Spleen (tissue), 11 donors: ENCODE data around the gene KCNS1. TPM values are rescaled to one million over a fixed set of nuclear protein-coding genes. Genes with fewer than 3 reads are reported as not detected.

Source experiments
- DNase-seq: peaks from one replicate; pipeline ENCODE4 v3.0.0-alpha.2; 2020
- H3K27ac ChIP-seq, 8 donors: fragments of 200-600 bp; sonication (generic) in 7 of 8; 1 replicate in 4 of 8; 2 replicates in 4 of 8; pipeline versions ENCODE4 v1.5.0 to v1.8.0; 2016 to 2021; ENCODE audit warnings: inconsistent platforms in 4 of 8, mild to moderate bottlenecking in 4 of 8, moderate library complexity in 1 of 8
- H3K27me3 ChIP-seq, 7 donors: fragments of 200-600 bp; sonication (generic) in 6 of 7; replicated peaks in 1 of 7; 1 replicate in 4 of 7; 2 replicates in 3 of 7; pipeline versions ENCODE4 v1.5.0 to v1.8.0; 2016 to 2021; ENCODE audit warnings: inconsistent platforms in 3 of 7, mild to moderate bottlenecking in 1 of 7
- H3K36me3 ChIP-seq, 6 donors: fragments of 200-600 bp; sonication (generic) in 5 of 6; 1 replicate in 4 of 6; 2 replicates in 2 of 6; pipeline versions ENCODE4 v1.5.0 to v1.8.0; 2016 to 2021; ENCODE audit warnings: inconsistent platforms in 2 of 6
- H3K4me1 ChIP-seq, 6 donors: fragments of 200-600 bp; sonication (generic) in 5 of 6; 1 replicate in 3 of 6; 2 replicates in 3 of 6; pipeline versions ENCODE4 v1.5.0 to v1.8.0; 2016 to 2021; ENCODE audit warnings: inconsistent platforms in 3 of 6
- H3K4me3 ChIP-seq, 8 donors: fragments of 200-600 bp; sonication (generic) in 7 of 8; 1 replicate in 4 of 8; 2 replicates in 4 of 8; pipeline versions ENCODE4 v1.5.0 to v1.8.0; 2016 to 2021; ENCODE audit warnings: inconsistent platforms in 4 of 8, mild to moderate bottlenecking in 4 of 8, moderate library complexity in 2 of 8
- H3K9me3 ChIP-seq, 8 donors: fragments of 200-600 bp; sonication (generic) in 7 of 8; 1 replicate in 4 of 8; 2 replicates in 4 of 8; pipeline versions ENCODE4 v1.5.0 to v1.8.0; 2016 to 2021; ENCODE audit warnings: inconsistent platforms in 4 of 8
- CTCF ChIP-seq, 11 experiments: fragments of 200-600 bp in 7 of 11; fragments of 450-650 bp in 4 of 11; sonication (generic) in 4 of 11; IDR thresholded peaks in 8 of 11; conservative IDR thresholded peaks in 3 of 11; 1 replicate in 7 of 11; 2 replicates in 4 of 11; pipeline versions ENCODE4 v1.4.0 to v1.8.0; 2016 to 2021; ENCODE audit warnings: antibody characterized with exemption in 11 of 11, inconsistent platforms in 4 of 11, mild to moderate bottlenecking in 1 of 11
- POLR2A ChIP-seq, 3 donors: fragments of 450-650 bp; IDR thresholded peaks; one replicate each; pipeline ENCODE4 v1.5.1; 2017; ENCODE audit warnings: antibody characterized with exemption in 3 of 3, mild to moderate bottlenecking in 1 of 3
- POLR2AphosphoS5 ChIP-seq, 3 donors: sonication (generic); formaldehyde crosslinking; IDR thresholded peaks; one replicate each; pipeline ENCODE4 v1.5.1; 2017; ENCODE audit warnings: antibody characterized with exemption in 3 of 3
- WGBS, 5 donors: extraction: QIAGEN DNeasy Blood & Tissue Kit in 3 of 5; methylation state at CpG; one replicate each; pipeline versions ENCODE4 v1.1.5 to v1.1.7; 2013 to 2018; 5-methylcytosine and 5-hydroxymethylcytosine counted together
- intact Hi-C: fragments of 100-400 bp; cut with DNase I; formaldehyde crosslinking; loops from one replicate; pipeline ENCODE4 v1.15.0; 2023; ENCODE audit warnings: low total_unique reads
- polyA plus RNA-seq, 3 donors: library from polyadenylated mRNA; stranded (reverse); fragments of 200-250 nt; gene quantifications; one replicate each; pipeline ENCODE4 v1.2.1, GENCODE V29; 2013
- total RNA-seq, 7 donors: library from RNA; depleted of rRNA in 3 of 7; stranded (reverse); fragments of >200 nt in 3 of 7; fragmentation: NEBNext Ultra II Directional in 4 of 7; extraction: Animal tissue kit (Norgen Biotek cat#: 25700) in 4 of 7; gene quantifications; one replicate each; pipeline versions ENCODE4 v1.1.0 to v1.2.1, GENCODE V29; 2016 to 2021
- donor health status: healthy with polysubstance abuse.
- donor health status: DM: no; HTN: no; CAD: no; lungs with moderate emphysema.
- donor health status: DM: no; HTN: no; CAD: no.
- donor health status: Bipolar disorder and iron deficiency.
- donor health status: healthy.
- donor health status: DM: no; HTN: no; CAD: no.
- donor health status: DM: yes; HTN: yes; CAD: no.

The KCNS1 gene
- total and polyA plus RNA-seq, 10 donors: 0.05 to 0.06 TPM; not detected in 8

DNA sequence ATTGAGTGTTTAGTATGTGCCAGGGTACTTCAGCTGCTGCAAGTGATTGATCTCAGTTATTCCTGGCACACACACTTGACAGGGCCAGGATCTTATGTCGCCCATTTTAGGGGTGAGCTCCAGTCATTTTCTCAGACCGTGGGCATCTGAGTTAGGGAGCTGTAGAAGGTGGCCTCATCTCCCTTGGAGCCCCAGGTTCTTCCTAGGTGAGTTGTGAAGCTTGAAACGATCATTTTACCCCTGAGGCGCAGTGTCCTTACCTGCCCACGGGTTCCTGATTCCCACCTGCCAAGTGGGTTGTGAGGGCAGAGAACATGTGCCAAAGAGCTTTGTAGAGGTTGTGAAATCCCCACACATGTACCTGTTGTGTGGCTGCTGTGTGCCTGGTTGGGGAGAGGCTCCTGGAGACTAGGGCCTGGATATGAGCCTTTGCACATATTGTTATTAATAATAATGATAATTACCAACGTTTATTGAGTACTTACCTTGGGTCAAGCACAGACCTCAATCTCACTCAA, 465 bp upstream of the KCNS1 start:
- Histone ChIP-seq H3K4me3 (no peak overlapping the region), H3K9me3 (no peaks in the 10 kb centered on the region), H3K4me1 (peaks cover 10 to 30% (median 19%) of the 10 kb centered on the region in 6 donors), H3K27me3 (peaks cover 4 to 73% (median 48%) of the 10 kb centered on the region in 7 donors), H3K27ac (no peak overlapping the region), H3K36me3 (no peaks in the 10 kb centered on the region)
- intact Hi-C loops: no loop called here
- 72 to 84% (median 78%) methylated on average over 6 of the region's 6 CpGs for WGBS, 5 donors
- DNase-seq: no peak
- TF ChIP-seq POLR2A (IDR thresholded peaks at IDR 0.05): no peak
- no peak for TF ChIP-seq POLR2AphosphoS5 (IDR thresholded peaks at IDR 0.05)
- no peak for TF ChIP-seq CTCF (IDR thresholded peaks at IDR 0.05 in 8 of 11, conservative IDR thresholded peaks at IDR 0.05 in 3 of 11)

DNA sequence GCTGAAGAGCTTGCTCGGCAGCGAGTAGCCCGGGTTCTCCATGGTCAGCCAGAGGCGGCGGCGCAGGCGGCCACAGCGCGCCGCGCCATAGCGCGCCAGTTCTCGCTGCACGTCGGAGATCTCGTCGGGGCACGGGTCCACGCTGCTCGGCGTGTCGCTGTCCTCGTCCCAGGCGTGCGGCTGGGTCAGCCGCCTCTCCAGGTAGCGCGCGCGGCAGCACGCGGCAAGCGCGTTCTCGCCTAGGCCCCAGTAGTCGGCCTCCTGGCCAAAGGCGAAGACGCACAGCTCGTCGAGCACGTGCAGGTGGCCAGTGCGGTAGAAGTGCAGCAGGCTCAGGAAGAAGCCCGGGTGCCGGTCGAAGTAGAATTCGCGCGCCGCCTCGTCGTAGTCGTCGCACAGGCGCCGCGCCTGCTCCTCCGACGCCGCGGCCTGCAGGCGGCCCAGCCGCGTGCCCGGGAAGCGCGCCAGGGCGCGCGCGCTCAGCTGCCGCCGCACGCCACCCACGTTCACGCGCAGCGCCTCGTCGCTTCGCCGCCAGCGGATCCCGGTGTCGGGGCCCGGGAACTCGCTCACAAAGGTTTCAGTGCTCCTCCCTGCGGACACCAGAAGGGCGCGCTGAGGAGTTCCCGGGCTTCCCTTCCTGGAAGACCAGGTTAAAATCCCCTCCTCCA, 2.7 kb downstream of the KCNS1 start:
- H3K4me3 ChIP-seq: peak overlapping the region; percentile 4 to 63 (median 32)
- no peak for DNase-seq
- H3K4me1 ChIP-seq: peaks cover 10 to 40% (median 23%) of the 10 kb centered on the region in 6 donors
- WGBS, 5 donors: 6 to 21% (median 11%) methylated on average over 45 to 91 of the region's 91 CpGs
- H3K27ac ChIP-seq: no peak overlapping the region
- TF ChIP-seq POLR2AphosphoS5 (IDR thresholded peaks at IDR 0.05) (no peak), CTCF (IDR thresholded peaks at IDR 0.05 in 8 of 11, conservative IDR thresholded peaks at IDR 0.05 in 3 of 11) (no peak), POLR2A (IDR thresholded peaks at IDR 0.05) (no peak)
- H3K9me3 ChIP-seq: no peaks in the 10 kb centered on the region
- peaks cover 4 to 72% (median 54%) of the 10 kb centered on the region in 7 donors for H3K27me3 ChIP-seq
- H3K36me3 ChIP-seq: peaks cover 0 to 5% (median 0%) of the 10 kb centered on the region in 6 donors
- intact Hi-C loops: no loop called here

- peak; percentile 81 for DNase-seq
- intact Hi-C loops: no loop called here
- Histone ChIP-seq H3K27ac (no peak overlapping the region), H3K9me3 (no peaks in the 10 kb centered on the region), H3K4me1 (peaks cover 10 to 40% (median 23%) of the 10 kb centered on the region in 6 donors), H3K27me3 (peaks cover 4 to 65% (median 54%) of the 10 kb centered on the region in 7 donors), H3K4me3 (peak overlapping the region; percentile 4 to 63 (median 32)), H3K36me3 (peaks cover 0 to 6% (median 0%) of the 10 kb centered on the region in 6 donors)
- 30 to 49% (median 31%) methylated on average over 38 to 56 of the region's 56 CpGs for WGBS, 5 donors
- peak in 2 of 3 donors; percentile 23 to 50 for TF ChIP-seq POLR2AphosphoS5 (IDR thresholded peaks at IDR 0.05)
- TF ChIP-seq CTCF (IDR thresholded peaks at IDR 0.05 in 8 of 11, conservative IDR thresholded peaks at IDR 0.05 in 3 of 11): peak in 8 of 11 experiments; percentile 11 to 49 (median 29)
- TF ChIP-seq POLR2A (IDR thresholded peaks at IDR 0.05): no peak
These were observed 3.3 kb downstream of the KCNS1 start for GRCh38 chr20:45097485-45098102.

DNA sequence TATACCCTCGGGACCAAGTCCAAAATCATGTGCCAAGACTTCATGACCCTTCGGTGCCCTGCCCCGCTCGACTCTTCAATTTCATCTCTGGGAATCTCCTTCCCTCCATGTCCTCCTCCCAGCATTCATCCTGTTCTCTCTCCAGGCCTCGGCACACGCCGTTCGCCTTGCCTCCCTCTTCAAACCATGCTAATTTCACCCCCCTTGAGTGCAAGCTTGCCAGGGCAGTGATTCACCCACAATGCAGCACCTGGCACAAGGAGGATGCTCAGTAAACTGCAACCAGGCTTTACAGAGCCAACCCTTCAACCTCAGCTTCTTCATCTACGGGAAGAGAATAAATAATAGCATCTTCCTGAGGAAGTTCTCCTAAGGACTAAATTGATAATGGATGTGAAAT, 4.1 kb downstream of the KCNS1 start:
- Histone ChIP-seq H3K4me1 (peaks cover 10 to 40% (median 23%) of the 10 kb centered on the region in 6 donors), H3K27me3 (peaks cover 4 to 59% (median 46%) of the 10 kb centered on the region in 7 donors), H3K36me3 (peaks cover 0 to 13% (median 0%) of the 10 kb centered on the region in 6 donors), H3K4me3 (no peak overlapping the region), H3K27ac (no peak overlapping the region), H3K9me3 (no peaks in the 10 kb centered on the region)
- no peak for TF ChIP-seq CTCF (IDR thresholded peaks at IDR 0.05 in 8 of 11, conservative IDR thresholded peaks at IDR 0.05 in 3 of 11)
- TF ChIP-seq POLR2A (IDR thresholded peaks at IDR 0.05): no peak
- peak in 1 of 3 donors; percentile 8 for TF ChIP-seq POLR2AphosphoS5 (IDR thresholded peaks at IDR 0.05)
- DNase-seq: no peak
- intact Hi-C loops: no loop called here
- 81 to 88% (median 81%) methylated on average over 9 of the region's 9 CpGs for whole genome bisulfite sequencing, 5 donors
